ENCODE data around the gene SCN9A. TPM values are rescaled to one million over a fixed set of nuclear protein-coding genes. Genes with fewer than 3 reads are reported as not detected.
A peak's percentile ranks its signal among the peaks of the same experiment; 100 is the strongest.

Gene SCN9A
- total and polyA plus RNA-seq, 10 of the 15 experiments (the other 5 are each of a cell fraction or from before 2014, with no cell fraction given): 0.04 to 0.08 (median 0.08) TPM; not detected in 7

DNA sequence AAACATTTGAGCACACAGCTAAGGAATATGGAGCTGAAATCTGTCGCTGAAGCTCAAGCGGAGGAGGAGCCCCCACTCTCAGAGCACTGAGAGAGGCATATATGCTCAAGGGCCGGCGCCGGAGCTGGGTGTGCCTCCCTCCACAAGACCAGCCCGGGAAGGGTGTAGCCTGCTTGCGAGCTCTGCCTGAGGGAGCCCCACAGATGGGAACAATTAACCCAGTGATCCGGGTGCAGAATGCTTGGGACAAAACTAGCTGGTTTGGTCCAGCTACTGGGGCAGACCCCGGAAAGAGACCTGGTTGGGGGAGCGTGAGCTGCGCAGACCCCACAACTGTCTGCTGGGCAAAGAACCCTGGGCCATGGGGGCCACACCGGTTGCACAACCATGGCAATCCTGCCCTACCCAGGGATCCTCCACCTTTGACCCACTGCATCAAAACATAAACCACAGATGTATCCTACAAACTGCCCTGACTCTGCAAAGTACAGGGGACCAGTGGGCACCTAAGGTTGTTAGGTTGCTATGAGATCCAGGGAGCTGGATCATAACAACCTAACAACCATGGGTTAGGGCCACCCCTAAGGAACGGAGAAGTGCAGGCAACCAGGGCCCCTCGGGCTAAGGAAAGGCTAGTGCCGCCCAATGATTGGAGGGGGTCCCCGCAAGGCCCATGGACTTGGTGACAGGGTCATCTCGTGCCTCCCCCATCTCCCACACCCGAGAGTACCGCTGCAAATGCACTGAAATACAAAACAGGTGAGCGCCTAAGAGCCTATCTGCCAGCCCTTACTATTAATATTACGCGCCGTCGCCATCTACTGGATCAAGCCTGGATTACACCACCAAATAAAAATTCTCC, 194.6 kb downstream of the SCN9A start:
- DNase-seq (ENCODE audit: low read depth, low spot score) (no peak), FAIRE-seq (no peak)
- TF ChIP-seq RAD21 (IDR thresholded peaks at IDR 0.05; ENCODE audit: insufficient read depth, low read depth, low read length) (peak; percentile 49), SMC3 (IDR thresholded peaks at IDR 0.05; ENCODE audit: borderline replicate concordance, low read length) (peak; percentile 23; the same call in 1 of the 2 replicates), BHLHE40 (IDR thresholded peaks at IDR 0.05; ENCODE audit: borderline replicate concordance in 1 of 2, low read depth in 2 of 2, low read length in 1 of 2) (no peak), NR2C1 (IDR thresholded peaks at IDR 0.05) (no peak), TAF1 (IDR thresholded peaks at IDR 0.05; ENCODE audit: borderline replicate concordance, low read depth, low read length) (no peak), CTCF (IDR thresholded peaks at IDR 0.05 in 2 of 3, conservative IDR thresholded peaks at IDR 0.05 in 1 of 3; ENCODE audit: control insufficient read depth in 2 of 3, extremely low read depth in 1 of 3, insufficient read depth in 1 of 3, low read depth in 3 of 3, low read length in 3 of 3) (peak; percentile 51 to 57 (median 54); a peak in 5 of 6 replicates)

More for the DNA sequence above, 194.6 kb downstream of the SCN9A start:
- no peaks in the 10 kb centered on the region for H3K4me1 ChIP-seq (ENCODE audit: control insufficient read depth, insufficient read depth, low read length)
- WGBS (ENCODE audit: insufficient coverage, insufficient replicate concordance, low lambda C conversion rate, missing lambda C conversion rate): 24% methylated on average over 24 of the region's 24 CpGs
- no TSS peak for BruUV-seq (replicated peaks)
- ChIA-PET RAD21 (ENCODE audit: unreplicated experiment) (interaction anchor here (0.7 to 1.5 kb wide), 2 partner anchors 15 to 124 kb away, joined by 4 to 6 read pairs; no protein-coding TSS in a partner anchor), SMC1A (ENCODE audit: uncharacterized antibody, unreplicated experiment) (interaction anchor here (1.0 to 2.0 kb wide), 3 partner anchors 9 to 124 kb away, joined by 3 to 10 read pairs (median 4); no protein-coding TSS in a partner anchor), CTCF (interaction anchor here (0.9 to 1.9 kb wide), 3 partner anchors 14 to 123 kb away, joined by 3 to 14 read pairs (median 3); no protein-coding TSS in a partner anchor), POLR2A (interaction anchor here (0.7 kb wide), 1 partner anchor 231 kb away, joined by 5 read pairs; no protein-coding TSS in a partner anchor)
- no peak overlapping the region for H3K9ac ChIP-seq (ENCODE audit: control insufficient read depth, insufficient read depth, low read length)
- H2AFZ ChIP-seq (ENCODE audit: control insufficient read depth, low read depth, low read length): no peak overlapping the region
- intact Hi-C loops (cut with micrococcal nuclease; ENCODE audit: unreplicated experiment): no loop called here
- no peaks in the 10 kb centered on the region for H3K36me3 ChIP-seq (ENCODE audit: control insufficient read depth in 2 of 2, insufficient read depth in 2 of 2, low read length in 1 of 2)
- H3K9me3 ChIP-seq (replicated peaks; ENCODE audit: control insufficient read depth, insufficient read depth, low read length): no peaks in the 10 kb centered on the region
- H3K27me3 ChIP-seq (replicated peaks in 1 of 2; ENCODE audit: control insufficient read depth in 2 of 2, insufficient read depth in 2 of 2, low read length in 1 of 2): no peaks in the 10 kb centered on the region; a peak in 1 of 4 replicates
- peak; percentile 94 for ATAC-seq
- no peaks in the 10 kb centered on the region for H4K20me1 ChIP-seq (ENCODE audit: control insufficient read depth, insufficient read depth)
- no peak overlapping the region for H3K4me2 ChIP-seq (ENCODE audit: control insufficient read depth, insufficient read depth)
- H3K79me2 ChIP-seq (ENCODE audit: control insufficient read depth, insufficient read depth, low read length): no peaks in the 10 kb centered on the region
- H3K27ac ChIP-seq (ENCODE audit: control insufficient read depth, insufficient read depth): no peak overlapping the region
- no peak overlapping the region for H3K4me3 ChIP-seq
- in situ Hi-C loops (cut with MboI): no loop called here

All from GM12878 (cell line).